Activated CD8-positive, alpha-beta T cell treated with anti-CD3 and anti-CD28 coated beads, Interleukin-2, amount 10 ng/mL, durations not matched to agents 7 days and 5 days (primary cell): ENCODE measurements around the gene TSPEAR. TPM values are rescaled to one million over a fixed set of nuclear protein-coding genes. Genes with fewer than 3 reads are reported as not detected.
"Not testable (repeated sequence)": the region's sequence is repeated elsewhere in the genome, so short reads cannot be mapped to it uniquely, and the experiment has no call there.

ENCODE experiments used
- ATAC-seq: fragments of 150-1000 bp; cut with Tn5 transposase; one replicate; pipeline ENCODE4 v1.10.0; 2021; ENCODE audit warnings: moderate library complexity
- CTCF ChIA-PET: fragments of 350-600 bp; sonication (Branson Sonifier 250); formaldehyde crosslinking; loops from one replicate; lab custom pipeline; 2021; ENCODE audit warnings: antibody characterized with exemption; lab: Charles Lee
- POLR2A ChIA-PET: fragments of 350-600 bp; sonication (Branson Sonifier 250); formaldehyde crosslinking; loops from one replicate; lab custom pipeline; 2021; ENCODE audit warnings: antibody characterized with exemption; lab: Charles Lee
- DNase-seq: peaks from one replicate; pipeline ENCODE4 v3.0.0-alpha.2; 2020
- H3K27ac Mint-ChIP-seq: one replicate; pipeline ENCODE4 v1.8.0; 2021; ENCODE audit warnings: mild to moderate bottlenecking, mixed read lengths
- H3K27me3 Mint-ChIP-seq: one replicate; pipeline ENCODE4 v1.8.0; 2021; ENCODE audit warnings: low read depth, mixed read lengths
- H3K36me3 Mint-ChIP-seq: one replicate; pipeline ENCODE4 v1.8.0; 2021; ENCODE audit warnings: low read depth, mixed read lengths
- H3K4me1 Mint-ChIP-seq: one replicate; pipeline ENCODE4 v1.8.0; 2021; ENCODE audit warnings: low read depth, mixed read lengths
- H3K4me3 Mint-ChIP-seq: one replicate; pipeline ENCODE4 v1.8.0; 2021; ENCODE audit warnings: mild to moderate bottlenecking, mixed read lengths
- H3K9me3 Mint-ChIP-seq: one replicate; pipeline ENCODE4 v1.8.0; 2022; ENCODE audit warnings: mixed read lengths; ENCODE audit not compliant: insufficient read depth
- total RNA-seq, 2 experiments: library from RNA; stranded (reverse); gene quantifications; one replicate each; pipeline ENCODE4 v1.2.3, GENCODE V29; 2021

The TSPEAR gene
- total RNA-seq, 2 experiments from 2014 or later = not detected

DNA sequence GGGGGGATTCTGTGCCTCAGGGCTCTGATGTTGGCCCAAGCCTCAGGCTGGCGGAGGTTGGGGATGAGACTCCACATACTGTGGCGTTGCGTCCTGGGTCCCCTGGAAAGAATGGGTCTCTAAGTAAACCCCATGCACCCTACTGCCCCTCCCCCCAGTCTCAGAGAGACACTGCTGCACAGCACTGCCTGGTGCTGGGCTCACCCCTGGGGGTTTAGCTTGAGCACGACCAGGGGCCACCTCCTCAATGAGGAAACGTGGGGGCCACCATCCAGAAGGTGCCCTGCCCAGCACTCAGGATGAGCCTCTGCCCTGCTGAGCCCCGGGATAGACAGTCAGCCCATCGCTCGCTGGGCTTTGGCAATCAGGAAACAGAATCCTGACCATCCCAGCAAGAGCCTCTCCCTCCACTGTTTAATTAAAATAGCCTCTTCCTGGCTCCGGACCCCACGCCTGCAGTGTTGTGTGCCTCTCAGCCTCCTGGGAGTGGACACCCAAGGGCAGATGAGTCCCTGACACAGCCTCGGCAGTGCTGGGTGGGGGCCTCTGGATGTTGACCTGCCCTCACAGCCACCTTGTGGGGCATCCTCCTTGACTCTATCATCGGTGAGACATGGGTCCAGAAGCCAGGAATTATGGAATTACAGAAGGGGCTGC, 141.4 kb downstream of the TSPEAR start:
- Mint-ChIP-seq H3K4me3 (no peak overlapping the region), H3K4me1 (peaks cover 5% of the 10 kb centered on the region), H3K27me3 (peaks cover 2% of the 10 kb centered on the region), H3K27ac (no peak overlapping the region), H3K9me3 (no peaks in the 10 kb centered on the region), H3K36me3 (no peaks in the 10 kb centered on the region)
- ChIA-PET CTCF (no interaction called here), POLR2A (no interaction called here)
- DNase-seq (peak; percentile 11), ATAC-seq (no peak)

DNA sequence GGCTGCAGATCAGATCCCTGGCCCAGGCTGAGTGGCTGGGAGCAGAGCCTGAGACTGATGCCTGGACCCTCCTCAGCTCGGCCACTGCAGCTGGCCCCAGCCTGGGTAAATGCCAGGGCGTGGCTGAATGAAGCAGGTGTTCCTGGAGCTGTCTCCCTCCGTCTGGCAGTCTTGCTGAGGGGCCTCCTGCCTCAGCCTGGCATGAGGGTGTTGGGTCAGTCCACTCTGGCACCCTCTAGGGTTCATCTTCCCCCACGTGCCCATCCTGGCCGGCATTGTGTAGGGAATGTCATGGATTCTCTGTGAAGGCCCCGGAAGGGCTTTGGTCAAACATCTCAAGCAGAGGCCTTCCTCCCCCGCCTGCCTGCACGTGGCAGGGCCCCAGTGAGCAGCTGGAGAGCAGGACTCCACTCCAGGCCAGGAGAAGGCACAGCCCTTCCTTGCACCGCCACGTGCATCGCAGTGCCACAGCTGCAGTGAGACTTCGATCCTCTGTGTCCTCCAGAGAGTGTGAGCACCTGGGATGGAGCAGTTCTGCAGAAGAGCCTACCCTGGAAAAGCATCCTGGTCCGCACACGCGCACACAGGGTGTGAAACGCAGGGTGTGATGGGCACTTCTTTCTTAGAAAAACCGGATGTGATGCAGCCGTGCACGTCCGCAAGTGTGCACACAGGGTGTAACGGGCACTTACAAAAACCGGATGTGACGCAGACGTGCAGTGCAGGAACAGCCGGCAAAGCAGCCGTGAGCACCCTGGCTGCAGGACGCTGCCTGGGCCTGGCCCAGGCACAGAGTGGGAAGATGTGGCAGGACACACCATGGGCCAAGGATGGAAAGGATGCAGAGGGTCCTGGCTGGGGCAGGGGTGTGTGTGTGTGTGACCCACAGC, 142.5 kb downstream of the TSPEAR start:
- Mint-ChIP-seq H3K4me1 (peaks cover 12% of the 10 kb centered on the region), H3K27me3 (no peaks in the 10 kb centered on the region), H3K36me3 (peaks cover under 1% of the 10 kb centered on the region), H3K27ac (no peak overlapping the region), H3K4me3 (no peak overlapping the region), H3K9me3 (no peaks in the 10 kb centered on the region)
- CTCF ChIA-PET = no interaction called here
- ATAC-seq (no peak), DNase-seq (peak; percentile 10)
- POLR2A ChIA-PET = no interaction called here

DNA sequence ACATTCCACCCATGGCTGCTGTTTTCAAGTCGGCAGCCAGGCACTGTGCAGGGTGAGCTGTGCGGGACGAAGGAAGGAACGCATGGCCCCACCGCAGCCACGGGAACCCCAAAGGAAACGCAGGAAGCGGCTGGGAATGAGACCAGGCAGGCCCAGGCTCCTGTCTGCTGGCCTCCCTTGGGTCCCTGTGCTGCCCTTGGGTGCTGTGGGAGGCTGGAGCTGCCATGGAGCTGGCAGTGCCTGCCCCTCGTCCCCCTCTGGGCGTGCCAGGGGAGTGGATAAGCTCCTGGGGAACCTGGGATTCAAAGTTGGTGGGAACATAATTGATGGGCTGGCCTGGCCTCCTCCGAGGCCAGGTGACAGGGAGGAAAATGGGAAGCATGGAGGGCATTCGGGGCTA, 143.1 kb downstream of the TSPEAR start:
- peaks cover 12% of the 10 kb centered on the region for H3K4me1 Mint-ChIP-seq

DNA sequence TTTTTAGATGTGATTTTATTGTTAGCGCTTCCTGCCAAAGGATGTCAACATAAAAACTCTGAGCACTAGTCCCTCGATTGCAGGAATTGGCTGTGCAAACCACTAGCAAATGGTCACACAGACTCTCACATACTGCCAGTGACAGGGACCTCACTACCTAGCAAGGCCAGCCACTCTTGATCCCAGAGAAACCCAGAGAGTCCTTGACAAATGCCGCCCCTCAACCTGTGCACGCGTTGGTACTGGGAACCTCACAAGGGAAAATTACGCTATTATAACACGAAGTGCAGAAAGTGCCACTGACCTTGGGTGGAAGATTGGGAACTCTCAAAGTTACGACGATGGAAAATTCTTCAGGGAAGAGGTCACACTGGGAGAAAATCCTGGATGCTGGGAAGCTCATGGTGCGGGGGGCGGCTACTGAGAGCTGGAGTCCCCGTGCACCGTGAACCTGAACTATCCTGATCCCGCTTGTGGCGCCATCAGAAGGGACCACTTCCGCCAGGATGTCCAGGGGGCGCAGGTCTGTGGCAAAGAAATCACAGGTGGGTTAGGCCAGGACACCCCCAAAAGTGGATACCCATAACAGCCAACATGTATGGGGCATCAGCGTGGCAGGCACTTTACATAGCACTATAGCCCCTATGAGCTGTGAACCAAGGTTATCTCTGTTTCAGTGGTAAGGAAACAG, 143.7 kb downstream of the TSPEAR start:
- no peak overlapping the region for H3K27ac Mint-ChIP-seq
- POLR2A ChIA-PET = interaction anchor here (0.6 kb wide), 1 partner anchor 21 kb away, joined by 3 read pairs; no protein-coding TSS in a partner anchor
- H3K27me3 Mint-ChIP-seq = no peaks in the 10 kb centered on the region
- no peak overlapping the region for H3K4me3 Mint-ChIP-seq
- peaks cover under 1% of the 10 kb centered on the region for H3K9me3 Mint-ChIP-seq
- DNase-seq (no peak), ATAC-seq (no peak)
- peaks cover 3% of the 10 kb centered on the region for H3K36me3 Mint-ChIP-seq
- peaks cover 12% of the 10 kb centered on the region for H3K4me1 Mint-ChIP-seq
- CTCF ChIA-PET = interaction anchor here (1.0 kb wide), 1 partner anchor 225 kb away, joined by 3 read pairs; no protein-coding TSS in a partner anchor

More for the DNA sequence above, 143.1 kb downstream of the TSPEAR start:
- POLR2A ChIA-PET = interaction anchor here (0.6 kb wide), 1 partner anchor 21 kb away, joined by 3 read pairs; no protein-coding TSS in a partner anchor
- H3K9me3 Mint-ChIP-seq = no peaks in the 10 kb centered on the region
- H3K27ac Mint-ChIP-seq = no peak overlapping the region
- ATAC-seq = no peak
- peaks cover 3% of the 10 kb centered on the region for H3K36me3 Mint-ChIP-seq
- CTCF ChIA-PET = interaction anchor here (1.0 kb wide), 1 partner anchor 225 kb away, joined by 3 read pairs; no protein-coding TSS in a partner anchor
- no peak overlapping the region for H3K4me3 Mint-ChIP-seq
- no peaks in the 10 kb centered on the region for H3K27me3 Mint-ChIP-seq
- DNase-seq = no peak

DNA sequence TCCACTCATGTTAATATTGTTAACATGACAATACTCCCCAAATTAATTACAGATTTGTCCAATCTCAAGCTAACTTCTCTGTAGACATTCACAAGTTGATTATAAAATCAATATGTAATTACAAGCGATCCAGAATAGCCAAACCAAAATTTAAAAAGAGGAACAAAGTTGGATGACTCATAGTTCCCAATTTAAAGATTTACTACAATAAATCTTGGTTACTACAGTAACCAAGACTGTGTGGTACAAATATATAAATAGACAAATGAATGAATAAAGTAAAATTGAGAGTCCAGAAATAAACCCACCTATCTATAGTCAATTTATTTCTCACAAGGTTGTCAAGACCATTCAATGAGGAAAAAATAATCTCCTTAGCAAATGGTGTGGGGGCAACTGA, 145.0 kb downstream of the TSPEAR start:
- Mint-ChIP-seq H3K9me3 (peaks cover 12% of the 10 kb centered on the region), H3K27ac (no peak overlapping the region), H3K36me3 (peaks cover 3% of the 10 kb centered on the region), H3K4me3 (no peak overlapping the region), H3K4me1 (peaks cover 12% of the 10 kb centered on the region), H3K27me3 (peaks cover 3% of the 10 kb centered on the region)
- POLR2A ChIA-PET = no interaction called here
- DNase-seq (no peak), ATAC-seq (no peak)
- CTCF ChIA-PET = no interaction called here

DNA sequence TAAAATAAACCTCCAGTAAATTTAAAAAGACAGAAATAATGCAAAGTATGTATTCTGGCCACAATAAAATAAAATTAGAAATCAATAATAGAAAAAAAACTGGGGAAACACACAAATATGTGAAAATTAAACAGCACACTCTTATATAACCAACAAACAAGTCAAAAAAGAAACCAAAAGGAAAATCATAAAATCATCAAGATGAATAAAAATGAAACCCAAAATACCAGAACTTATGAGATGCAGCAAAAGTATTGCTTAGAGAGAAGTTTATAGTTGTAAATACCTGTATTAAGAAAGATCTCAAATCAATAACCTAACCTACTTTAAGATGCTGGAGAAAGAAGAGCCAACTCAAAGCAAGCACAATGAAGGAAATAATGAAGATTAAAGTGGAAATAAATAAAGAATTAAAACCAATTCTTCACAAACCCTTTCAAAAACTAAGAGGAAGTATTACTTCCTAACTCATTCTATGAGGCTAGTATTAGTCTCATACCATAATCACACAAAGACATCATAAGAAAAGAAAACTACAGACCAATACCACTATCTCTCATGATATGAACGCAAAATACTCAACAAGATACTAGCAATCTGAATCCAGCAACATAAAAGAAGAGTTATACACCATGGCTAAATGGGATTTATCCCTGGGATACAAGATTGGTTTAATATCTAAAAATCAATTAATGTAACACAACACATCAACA, 146.3 kb downstream of the TSPEAR start:
- no peak for ATAC-seq
- peaks cover 12% of the 10 kb centered on the region for H3K4me1 Mint-ChIP-seq
- ChIA-PET POLR2A (no interaction called here), CTCF (no interaction called here)
- H3K27me3 Mint-ChIP-seq = peaks cover 9% of the 10 kb centered on the region
- peaks cover 17% of the 10 kb centered on the region for H3K9me3 Mint-ChIP-seq
- no peak for DNase-seq
- H3K4me3 Mint-ChIP-seq = no peak overlapping the region
- peaks cover 3% of the 10 kb centered on the region for H3K36me3 Mint-ChIP-seq
- H3K27ac Mint-ChIP-seq = peak overlapping the region; percentile 79

DNA sequence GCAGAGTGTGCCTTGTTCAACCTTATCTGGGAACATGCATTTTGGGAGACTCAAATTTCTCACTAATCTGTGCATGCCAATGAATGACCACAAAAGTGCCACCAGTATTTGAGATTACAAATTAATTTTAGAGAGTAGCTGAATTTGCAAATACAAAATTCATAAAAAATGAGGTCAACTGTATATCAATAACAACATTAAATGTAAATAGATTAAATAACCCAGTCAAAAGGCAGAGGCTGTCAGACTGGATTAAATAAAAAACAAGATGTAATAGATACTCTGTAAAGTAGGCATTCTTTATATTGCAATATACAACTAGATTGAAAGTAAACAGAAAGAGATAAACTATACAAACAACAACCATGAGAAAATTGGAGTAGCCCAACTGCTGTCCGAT, 147.3 kb downstream of the TSPEAR start:
- Mint-ChIP-seq H3K9me3 (peaks cover 17% of the 10 kb centered on the region), H3K4me1 (peaks cover 12% of the 10 kb centered on the region), H3K27me3 (peaks cover 14% of the 10 kb centered on the region), H3K4me3 (no peak overlapping the region), H3K27ac (no peak overlapping the region), H3K36me3 (peaks cover 3% of the 10 kb centered on the region)
- ATAC-seq (no peak), DNase-seq (no peak)
- ChIA-PET POLR2A (no interaction called here), CTCF (no interaction called here)

DNA sequence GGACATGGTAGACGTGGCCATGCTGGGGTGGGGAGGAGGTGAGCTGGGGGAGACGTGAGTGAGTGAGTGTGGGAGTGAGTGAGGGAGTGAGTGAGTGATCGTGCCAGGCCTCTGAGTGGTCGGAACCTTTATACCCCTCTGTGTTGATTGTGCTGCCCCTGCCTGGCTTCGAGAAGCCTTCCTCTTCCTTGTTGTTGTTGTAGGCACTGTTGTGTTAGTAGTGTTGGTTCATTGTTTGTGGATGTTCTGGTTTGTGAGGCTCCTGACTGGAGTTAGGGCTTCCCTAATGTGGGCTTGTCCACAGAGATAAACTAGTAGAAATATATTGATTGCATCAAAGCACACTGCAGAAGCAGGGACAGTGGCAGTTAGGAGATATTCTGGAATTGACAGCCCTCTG, 152.7 kb downstream of the TSPEAR start, which contains the start of gene KRTAP10-3:
Gene KRTAP10-3 (minus strand): TSS at position 101 of the 400 bp plus-strand sequence. CDS start 80 bp downstream, at position 21.
- ChIA-PET POLR2A (interaction anchor here (0.7 kb wide), 1 partner anchor 176 kb away, joined by 4 read pairs; no protein-coding TSS in a partner anchor), CTCF (no interaction called here)
- Mint-ChIP-seq H3K9me3 (peaks cover 17% of the 10 kb centered on the region), H3K4me1 (no peaks in the 10 kb centered on the region), H3K36me3 (no peaks in the 10 kb centered on the region), H3K27me3 (peaks cover 21% of the 10 kb centered on the region), H3K4me3 (no peak within 1 kb of the TSS), H3K27ac (no peak within 1 kb of the TSS)
- no peak for DNase-seq
- ATAC-seq = no peak

DNA sequence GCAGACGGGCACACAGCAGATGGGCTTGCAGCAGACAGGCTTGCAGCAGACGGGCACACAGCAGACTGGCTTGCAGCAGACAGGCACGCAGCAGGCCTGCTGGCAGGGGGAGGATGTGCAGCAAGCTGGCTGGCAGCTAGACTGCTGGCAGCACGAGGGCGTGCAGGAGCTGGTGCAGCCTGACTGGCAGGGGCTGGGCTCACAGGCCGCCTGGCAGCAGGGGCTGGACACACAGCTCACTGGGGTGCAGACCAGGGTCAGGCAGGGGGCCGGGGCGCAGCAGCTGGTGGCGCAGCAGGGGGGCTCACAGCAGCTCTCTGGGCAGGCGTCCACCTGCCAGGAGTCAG, 153.1 kb downstream of the TSPEAR start:
- H3K27ac Mint-ChIP-seq, H3K36me3 Mint-ChIP-seq, DNase-seq, H3K4me3 Mint-ChIP-seq, CTCF ChIA-PET, H3K4me1 Mint-ChIP-seq, ATAC-seq: not testable (repeated sequence)
- peaks cover 21% of the 10 kb centered on the region for H3K27me3 Mint-ChIP-seq
- POLR2A ChIA-PET = interaction anchor here (0.7 kb wide), 1 partner anchor 177 kb away, joined by 4 read pairs; no protein-coding TSS in a partner anchor
- peaks cover 17% of the 10 kb centered on the region for H3K9me3 Mint-ChIP-seq

DNA sequence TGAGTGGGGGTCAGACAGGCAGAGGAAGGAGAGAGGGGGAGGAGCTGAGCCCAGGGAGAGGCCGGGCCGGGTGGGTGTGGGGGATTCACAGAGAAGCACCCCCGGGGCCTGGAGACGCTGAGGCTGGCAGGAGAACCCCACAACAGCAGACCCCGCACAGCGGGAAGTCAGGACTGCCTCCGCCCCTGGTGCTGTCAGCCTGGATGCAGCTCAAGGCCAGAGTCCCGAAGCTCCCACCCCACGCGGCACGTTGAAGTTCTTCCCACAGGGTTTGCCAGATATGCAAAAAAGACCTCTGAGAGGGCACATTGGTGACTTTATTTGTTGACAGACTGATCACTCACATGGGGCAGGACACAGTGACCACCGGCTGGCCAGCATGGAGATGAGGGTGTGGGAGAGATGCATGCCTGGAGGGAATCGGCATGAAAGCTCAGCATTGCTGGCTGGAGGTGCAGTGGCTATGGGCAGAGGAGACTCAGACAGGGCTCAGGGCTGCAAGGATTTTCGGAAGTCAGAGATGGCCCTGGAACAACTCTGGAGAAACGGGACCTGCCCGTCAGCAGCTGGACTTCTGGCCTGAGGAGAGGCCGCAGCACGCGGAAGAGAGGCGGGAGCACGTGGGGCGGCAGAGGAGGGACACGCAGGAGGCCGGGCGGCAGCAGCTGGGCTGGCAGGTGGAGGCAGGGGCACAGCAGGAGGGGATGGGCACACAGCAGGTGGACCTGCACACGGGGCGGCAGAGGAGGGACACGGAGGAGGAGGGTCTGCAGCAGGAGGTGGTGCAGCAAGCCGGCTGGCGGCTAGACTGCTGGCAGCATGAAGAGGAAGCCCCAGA, 153.7 kb downstream of the TSPEAR start:
- ATAC-seq (no peak), DNase-seq (peak; percentile 13)
- CTCF ChIA-PET = interaction anchor here (1.2 kb wide), 1 partner anchor 47 kb away, joined by 3 read pairs; no protein-coding TSS in a partner anchor
- H3K4me3 Mint-ChIP-seq = no peak overlapping the region
- H3K27ac Mint-ChIP-seq = no peak overlapping the region
- no peaks in the 10 kb centered on the region for H3K36me3 Mint-ChIP-seq
- peaks cover 21% of the 10 kb centered on the region for H3K27me3 Mint-ChIP-seq
- no peaks in the 10 kb centered on the region for H3K4me1 Mint-ChIP-seq
- H3K9me3 Mint-ChIP-seq = peaks cover 17% of the 10 kb centered on the region
- POLR2A ChIA-PET = no interaction called here
